Tongue (tissue), 2 donors: Measurements from ENCODE around the gene RAD54L. TPM values are rescaled to one million over a fixed set of nuclear protein-coding genes. Genes with fewer than 3 reads are reported as not detected.
"Not testable (repeated sequence)": the region's sequence is repeated elsewhere in the genome, so short reads cannot be mapped to it uniquely, and the experiment has no call there.

Experiments used
- DNase-seq: peaks from one replicate; pipeline ENCODE4 v3.0.0-alpha.2; 2015
- total RNA-seq: library from RNA; depleted of rRNA; stranded (reverse); fragments of >200 nt; gene quantifications from one replicate; pipeline ENCODE4 v1.2.3, GENCODE V29; 2014

The RAD54L gene
- total RNA-seq, 1 donor from 2014 or later: 2.7 TPM

DNA sequence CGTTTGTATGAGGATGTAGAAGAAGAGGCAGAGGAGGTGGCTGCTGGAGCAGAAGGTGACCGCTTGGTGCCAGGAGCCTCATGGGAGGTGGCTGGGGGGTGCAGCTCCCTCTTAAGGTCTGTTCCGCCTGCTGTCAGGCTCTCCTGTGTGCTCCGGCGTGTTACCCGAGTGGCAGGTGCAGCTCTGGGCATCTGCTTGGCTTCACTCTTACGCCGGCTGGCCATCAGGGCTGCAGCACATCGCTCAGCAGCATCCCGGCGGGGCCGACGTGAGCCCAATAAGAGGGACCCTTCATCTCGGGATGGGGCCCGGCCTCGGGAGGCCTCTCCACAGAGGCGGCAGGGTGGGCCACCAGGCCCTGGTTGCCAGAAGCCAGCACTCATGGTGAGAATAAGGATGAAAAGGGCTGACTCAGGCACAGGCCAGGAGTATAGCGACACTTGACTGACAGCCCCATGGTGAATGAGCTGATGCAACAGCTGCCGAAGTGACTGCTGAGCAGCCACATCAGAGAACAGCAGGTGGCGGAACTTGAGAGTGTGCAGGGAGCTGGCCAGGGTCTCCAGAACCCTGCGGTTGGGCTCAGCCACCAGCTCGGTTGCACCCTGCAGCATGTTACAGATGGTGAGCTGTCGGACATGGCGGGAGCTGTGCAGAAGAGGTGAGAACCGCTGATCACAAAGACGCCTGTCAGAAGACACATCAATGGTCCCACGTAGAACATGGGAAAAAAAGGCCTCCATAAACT, 38.3 kb downstream of the RAD54L start:
- DNase-seq: peak; percentile 92

- no peak for DNase-seq
Observed at GRCh38 chr1:46288485-46289133, 41.0 kb downstream of the RAD54L start.

- no peak for DNase-seq
Observed at GRCh38 chr1:46289134-46289494, 41.6 kb downstream of the RAD54L start.

GRCh38 chr1:46289976-46290375, 42.4 kb downstream of the RAD54L start:
- no peak for DNase-seq

DNA sequence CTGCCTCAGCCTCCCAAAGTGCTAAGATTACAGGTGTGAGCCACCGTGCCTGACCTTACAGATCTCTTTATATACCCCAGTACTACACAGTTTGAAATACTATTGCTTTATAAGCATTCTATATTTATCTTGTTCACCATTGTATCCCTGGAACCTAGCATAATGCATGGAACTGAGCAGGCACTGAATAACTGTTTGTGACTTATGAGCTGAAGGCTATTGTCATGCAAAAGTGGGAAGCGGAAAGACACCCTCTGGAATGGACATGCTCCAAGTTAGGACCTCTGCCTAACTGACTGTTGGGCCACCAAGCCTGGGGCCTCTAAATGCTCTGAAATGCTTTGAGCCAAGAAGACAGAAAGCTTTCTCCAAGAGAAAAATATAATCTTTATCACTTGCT, 47.7 kb downstream of the RAD54L start:
- no peak for DNase-seq

DNA sequence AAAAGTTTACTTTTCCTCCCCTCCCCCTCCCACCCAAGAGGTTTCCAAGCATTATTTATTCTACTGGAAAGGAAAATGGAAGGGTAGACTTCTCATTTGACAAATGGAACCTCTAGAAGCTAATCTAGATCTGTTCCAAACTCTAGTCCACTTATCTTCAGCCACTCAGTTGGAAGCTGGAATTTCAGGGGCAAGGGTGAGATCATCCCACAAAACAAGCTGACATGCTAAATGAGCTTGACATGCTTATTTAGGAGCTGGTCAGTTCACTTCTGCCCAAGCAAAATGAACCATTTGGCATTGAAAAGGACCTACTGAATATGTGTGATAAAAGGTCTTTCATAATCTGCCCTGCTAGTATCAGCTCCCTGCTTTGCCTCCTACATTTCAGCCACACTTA, 50.8 kb downstream of the RAD54L start:
- no peak for DNase-seq

DNA sequence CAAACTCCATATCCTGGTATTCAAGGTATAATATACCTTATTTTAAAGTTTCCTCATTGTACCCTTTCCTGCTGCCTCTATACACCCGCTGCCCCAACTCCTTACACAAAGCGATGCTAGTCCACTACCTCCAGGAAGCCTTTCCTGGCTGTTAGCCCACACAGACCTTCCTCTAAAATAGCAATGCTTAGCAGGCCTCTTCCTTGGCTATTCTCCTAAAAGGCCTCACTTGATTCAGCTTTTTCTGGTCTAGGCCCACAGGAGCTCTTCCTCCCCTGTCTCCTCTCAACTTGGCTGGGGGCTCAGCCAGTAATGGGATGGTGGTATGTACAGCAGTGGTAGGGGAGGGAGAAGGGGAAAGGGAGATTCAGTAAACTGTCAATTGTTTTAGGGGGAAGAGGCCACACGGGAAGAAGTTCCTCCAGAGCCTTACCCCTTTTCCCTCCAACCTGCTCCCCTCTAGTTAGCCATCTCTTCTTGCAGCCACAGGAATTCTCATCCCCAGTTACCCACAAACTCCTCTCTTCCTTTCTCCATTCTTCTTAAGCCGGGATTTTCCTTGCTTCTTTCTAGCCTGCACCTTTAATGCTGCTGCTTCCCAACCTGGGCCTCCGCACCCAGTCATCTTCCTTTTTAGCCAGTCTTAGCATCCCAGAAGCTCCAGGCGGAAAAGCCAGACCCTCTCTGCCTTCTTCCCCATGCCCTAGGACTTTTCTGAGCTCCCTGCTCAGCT, 53.3 kb downstream of the RAD54L start:
- DNase-seq: peak; percentile 65

DNA sequence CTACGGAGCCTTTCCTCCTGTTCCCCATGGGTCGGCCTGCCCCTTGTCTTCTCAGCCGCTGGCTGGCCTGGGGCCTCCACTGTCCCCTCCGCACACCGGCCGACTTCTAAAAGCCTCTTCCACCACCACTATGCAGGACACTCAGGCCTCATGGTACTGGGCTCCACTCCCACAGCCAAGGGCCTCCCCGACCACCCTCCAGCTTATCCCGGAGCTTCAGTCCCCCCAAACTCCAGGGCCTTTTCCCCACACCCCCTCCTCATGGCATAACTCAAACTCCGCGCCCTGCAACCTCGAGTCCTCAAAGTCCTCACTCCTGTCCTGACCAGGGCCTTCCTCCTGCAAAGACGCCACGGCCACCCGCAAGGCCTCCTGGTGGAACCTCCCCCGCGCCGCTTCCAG, 53.8 kb downstream of the RAD54L start:
- peak; percentile 16 for DNase-seq

DNA sequence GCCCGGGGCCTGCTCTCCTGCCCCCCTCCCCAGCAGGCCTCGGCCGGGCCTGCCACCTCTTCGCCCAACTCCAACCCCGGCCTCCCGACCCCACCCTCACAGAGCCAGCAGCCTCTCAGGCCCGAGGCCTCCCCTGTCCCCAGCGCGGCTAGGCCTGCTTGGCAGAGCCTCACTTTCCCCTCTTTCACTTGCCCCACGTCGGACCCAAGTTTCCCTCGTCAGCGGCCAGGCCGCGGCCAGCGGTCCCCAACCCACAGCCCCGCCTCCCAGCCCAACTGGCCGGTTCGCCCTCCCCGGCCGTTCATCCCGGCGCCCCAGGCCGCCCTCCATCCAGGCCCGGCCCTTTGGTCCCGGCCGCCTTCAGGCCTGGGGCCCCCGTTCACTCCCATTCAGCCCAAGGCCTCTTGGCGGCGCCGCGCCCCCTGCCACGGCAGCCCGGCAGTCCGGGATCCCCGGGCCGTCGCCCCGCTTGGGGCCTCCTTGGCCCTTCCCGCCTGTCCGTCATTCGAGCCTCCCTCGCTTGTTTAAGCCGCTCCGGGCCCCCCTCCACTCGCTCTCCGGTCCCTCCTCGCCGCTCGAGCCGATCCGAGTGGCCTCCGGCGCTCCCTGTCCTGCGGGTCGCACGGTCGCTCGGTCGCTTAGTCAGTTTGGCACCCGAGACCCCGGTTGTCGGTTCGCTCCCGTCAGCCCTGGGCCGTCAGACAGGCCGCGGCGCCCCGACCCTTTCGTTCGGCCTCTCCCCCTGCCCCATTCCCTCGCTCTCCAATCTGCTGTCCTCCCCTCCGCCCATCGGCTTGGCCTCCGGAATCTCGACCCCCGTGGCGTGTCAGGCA, 54.5 kb downstream of the RAD54L start:
- DNase-seq: peak; percentile 69

GRCh38 chr1:46302641-46303037, 55.1 kb downstream of the RAD54L start:
- no peak for DNase-seq

DNA sequence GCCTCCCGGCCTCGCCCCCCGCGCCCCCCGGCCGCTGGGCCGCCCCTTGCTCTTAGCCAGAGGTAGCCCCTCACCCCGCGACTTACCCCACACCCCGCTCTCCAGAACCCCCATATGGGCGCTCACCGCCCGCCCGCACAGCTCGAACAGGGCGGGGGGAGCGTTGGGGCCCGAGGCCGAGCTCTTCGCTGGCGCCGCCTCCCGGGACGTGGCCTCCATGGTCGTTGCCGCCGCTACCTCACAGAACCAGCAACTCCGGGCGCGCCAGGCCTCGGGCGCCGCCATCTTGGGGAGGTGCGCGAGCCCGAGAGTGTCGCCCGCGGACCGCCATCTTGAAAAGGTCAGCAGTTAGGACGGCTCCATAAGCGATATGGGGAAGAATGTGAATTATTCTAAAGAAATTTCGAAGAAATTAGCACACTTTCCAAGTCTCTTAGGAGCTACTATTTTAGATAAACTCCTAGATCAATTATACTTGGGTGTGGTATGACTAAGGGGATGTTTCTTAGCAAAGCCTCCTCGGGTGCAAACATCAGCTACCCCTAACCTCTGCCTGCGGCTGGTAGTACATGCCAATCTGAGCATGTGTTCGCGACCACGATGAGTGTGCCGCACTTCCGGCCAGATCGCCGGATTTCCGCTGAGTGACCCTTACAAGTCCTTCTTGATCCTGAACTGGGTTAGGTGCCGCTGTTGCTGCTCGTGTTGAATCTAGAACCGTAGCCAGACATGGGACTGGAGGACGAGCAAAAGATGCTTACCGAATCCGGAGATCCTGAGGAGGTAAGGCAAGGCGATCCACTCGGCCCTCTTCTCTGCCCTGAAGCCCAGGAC, 55.7 kb downstream of the RAD54L start, which contains the start of the genes LRRC41 and UQCRH:
LRRC41 (minus strand) TSS at position 579 of the 834 bp plus-strand sequence; CDS start at position 285, 294 bp downstream.
UQCRH (plus strand) TSS at position 661 of the 834 bp plus-strand sequence; CDS start at position 730, 69 bp downstream.
- peak; percentile 98 for DNase-seq

GRCh38 chr1:46303872-46304326, 56.3 kb downstream of the RAD54L start:
- peak; percentile 18 for DNase-seq

- DNase-seq: no peak
Observed at GRCh38 chr1:46306159-46306530, 58.6 kb downstream of the RAD54L start.

- DNase-seq: no peak
Observed at GRCh38 chr1:46309401-46310159, 62.0 kb downstream of the RAD54L start.

- DNase-seq: no peak
Observed at GRCh38 chr1:46310321-46310720, 62.8 kb downstream of the RAD54L start.

DNA sequence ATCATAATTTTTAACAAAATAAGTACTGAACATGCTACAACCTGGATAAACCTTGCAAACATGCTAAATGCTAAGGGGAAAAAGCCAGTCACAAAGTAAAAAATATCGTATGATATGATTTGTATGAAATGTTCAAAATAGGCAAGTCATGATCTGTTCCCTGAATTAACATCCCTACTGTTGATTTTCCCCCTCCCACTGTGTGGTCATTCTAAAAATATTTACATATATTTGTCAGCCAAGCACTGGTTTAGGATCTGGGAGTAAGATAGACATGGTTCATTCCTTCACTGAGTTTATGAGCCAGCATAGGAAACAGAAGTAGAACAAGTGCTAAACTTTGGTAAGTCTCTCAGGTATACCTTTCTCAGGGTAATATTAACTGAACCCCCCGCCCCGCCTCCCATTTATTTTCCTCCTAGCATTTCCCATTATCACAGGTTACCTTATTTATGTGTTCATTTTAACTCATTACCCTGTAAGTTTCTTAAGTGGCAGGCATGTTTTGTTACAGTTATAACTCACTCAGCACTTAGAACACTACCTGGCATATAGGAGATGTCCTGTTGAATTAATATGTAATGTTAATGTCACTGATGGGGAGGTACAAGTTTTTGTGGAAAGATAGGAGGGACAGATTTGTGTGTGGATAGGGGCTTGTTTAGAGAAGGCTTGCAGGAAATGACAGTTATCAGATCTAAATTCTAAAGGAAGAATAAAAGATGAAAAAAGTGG, 68.3 kb downstream of the RAD54L start:
- DNase-seq: no peak

GRCh38 chr1:46317323-46317722, 69.8 kb downstream of the RAD54L start:
- DNase-seq: no peak

- DNase-seq: not testable (repeated sequence)
Observed at GRCh38 chr1:46319301-46319700, 71.7 kb downstream of the RAD54L start.
